GM21390 (cell line): Measurements from ENCODE around the gene ENTHD1.

Source experiments
- ATAC-seq: cut with Tn5 transposase; IDR thresholded peaks from one replicate; pipeline ENCODE4 v1.9.1; 2021; ENCODE audit not compliant: unreplicated experiment

Gene ENTHD1

GRCh38 chr22:39693943-39694500 is 199.5 kb downstream of the ENTHD1 start:
- ATAC-seq: no peak
